Activated CD4-positive, alpha-beta memory T cell treated with anti-CD3 and anti-CD28 coated beads for 36 hours (primary cell): ENCODE data around the gene NEDD1. TPM values are rescaled to one million over a fixed set of nuclear protein-coding genes. Genes with fewer than 3 reads are reported as not detected.
A peak's percentile ranks its signal among the peaks of the same experiment; 100 is the strongest.

Source experiments
- CTCF ChIA-PET: fragments of 350-600 bp; sonication (Branson Sonifier 250); formaldehyde crosslinking; loops from one replicate; lab custom pipeline; 2021; ENCODE audit warnings: antibody characterized with exemption, inconsistent platforms; lab: Charles Lee
- POLR2A ChIA-PET: fragments of 350-600 bp; sonication (Branson Sonifier 250); formaldehyde crosslinking; loops from one replicate; lab custom pipeline; 2021; ENCODE audit warnings: antibody characterized with exemption; lab: Charles Lee
- DNase-seq: peaks from one replicate; pipeline ENCODE4 v3.0.0-alpha.2; 2020
- H3K27ac Mint-ChIP-seq: one replicate; pipeline ENCODE4 v1.8.0; 2021; ENCODE audit warnings: mixed read lengths
- H3K27me3 Mint-ChIP-seq: one replicate; pipeline ENCODE4 v1.8.0; 2021; ENCODE audit warnings: mixed read lengths
- H3K36me3 Mint-ChIP-seq: one replicate; pipeline ENCODE4 v1.8.0; 2021; ENCODE audit warnings: mixed read lengths
- H3K4me1 Mint-ChIP-seq: one replicate; pipeline ENCODE4 v1.8.0; 2021; ENCODE audit warnings: low read depth, mixed read lengths
- H3K4me3 Mint-ChIP-seq: one replicate; pipeline ENCODE4 v1.8.0; 2021; ENCODE audit warnings: mild to moderate bottlenecking, mixed read lengths
- H3K9me3 Mint-ChIP-seq: one replicate; pipeline ENCODE4 v1.8.0; 2021; ENCODE audit warnings: mixed read lengths
- intact Hi-C: fragments of 100-400 bp; cut with micrococcal nuclease; formaldehyde crosslinking; loops from one replicate; pipeline ENCODE4 v1.15.1; 2023
- total RNA-seq, 2 experiments: library from RNA; stranded (reverse); gene quantifications; one replicate each; pipeline ENCODE4 v1.2.3, GENCODE V29; 2021

The NEDD1 gene, protein sequence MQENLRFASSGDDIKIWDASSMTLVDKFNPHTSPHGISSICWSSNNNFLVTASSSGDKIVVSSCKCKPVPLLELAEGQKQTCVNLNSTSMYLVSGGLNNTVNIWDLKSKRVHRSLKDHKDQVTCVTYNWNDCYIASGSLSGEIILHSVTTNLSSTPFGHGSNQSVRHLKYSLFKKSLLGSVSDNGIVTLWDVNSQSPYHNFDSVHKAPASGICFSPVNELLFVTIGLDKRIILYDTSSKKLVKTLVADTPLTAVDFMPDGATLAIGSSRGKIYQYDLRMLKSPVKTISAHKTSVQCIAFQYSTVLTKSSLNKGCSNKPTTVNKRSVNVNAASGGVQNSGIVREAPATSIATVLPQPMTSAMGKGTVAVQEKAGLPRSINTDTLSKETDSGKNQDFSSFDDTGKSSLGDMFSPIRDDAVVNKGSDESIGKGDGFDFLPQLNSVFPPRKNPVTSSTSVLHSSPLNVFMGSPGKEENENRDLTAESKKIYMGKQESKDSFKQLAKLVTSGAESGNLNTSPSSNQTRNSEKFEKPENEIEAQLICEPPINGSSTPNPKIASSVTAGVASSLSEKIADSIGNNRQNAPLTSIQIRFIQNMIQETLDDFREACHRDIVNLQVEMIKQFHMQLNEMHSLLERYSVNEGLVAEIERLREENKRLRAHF
- total RNA-seq: 10 to 100 TPM; 55.4 to 57.9 TPM

- no peaks in the 10 kb centered on the region for H3K27me3 Mint-ChIP-seq
- intact Hi-C loops: loop anchor here (2.0 to 10.0 kb wide), 12 partner anchors 14 to 1838 kb away; partner anchors contain the start of genes AMDHD1, CCDC38, LTA4H and SNRPF
- peak within 1 kb of the TSS; percentile 93 for H3K4me3 Mint-ChIP-seq
- H3K9me3 Mint-ChIP-seq: no peaks in the 10 kb centered on the region
- ChIA-PET CTCF (no interaction called here), POLR2A (interaction anchor here (0.6 to 0.7 kb wide), 2 partner anchors 16 to 48 kb away, joined by 3 read pairs; no protein-coding TSS in a partner anchor)
- H3K36me3 Mint-ChIP-seq: peaks cover 21% of the 10 kb centered on the region
- peak within 1 kb of the TSS; percentile 96 for H3K27ac Mint-ChIP-seq
- peak; percentile 87 for DNase-seq
- peaks cover 39% of the 10 kb centered on the region for H3K4me1 Mint-ChIP-seq
These were observed at the start of gene NEDD1 for GRCh38 chr12:96906849-96907670. Gene NEDD1 (plus strand): TSS chr12:96907257. CDS start chr12:96909760, 2,503 bp downstream.

DNA sequence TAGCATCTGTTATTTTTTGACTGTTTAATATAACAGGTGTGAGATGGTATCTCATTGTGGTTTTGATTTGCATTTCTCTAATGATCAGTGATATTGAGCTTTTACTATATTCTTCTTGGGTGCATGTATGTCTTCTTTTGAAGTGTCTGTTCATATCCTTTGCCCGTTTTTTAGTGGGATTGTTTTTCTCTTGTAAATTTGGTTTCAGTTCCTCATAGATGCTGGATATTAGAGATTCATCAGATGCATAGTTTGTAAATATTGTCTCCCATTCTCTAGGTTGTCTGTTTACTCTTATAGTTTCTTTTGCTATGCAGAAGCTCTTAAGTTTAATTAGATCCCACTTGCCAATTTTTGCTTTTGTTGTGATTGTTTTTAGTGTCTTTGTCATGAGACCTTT lies 48.9 kb upstream of the NEDD1 start:
- Mint-ChIP-seq H3K4me1 (no peaks in the 10 kb centered on the region), H3K9me3 (peaks cover 6% of the 10 kb centered on the region), H3K36me3 (no peaks in the 10 kb centered on the region), H3K27ac (no peak overlapping the region), H3K4me3 (no peak overlapping the region), H3K27me3 (peaks cover 14% of the 10 kb centered on the region)
- ChIA-PET CTCF (no interaction called here), POLR2A (no interaction called here)
- intact Hi-C loops: no loop called here
- no peak for DNase-seq

DNA sequence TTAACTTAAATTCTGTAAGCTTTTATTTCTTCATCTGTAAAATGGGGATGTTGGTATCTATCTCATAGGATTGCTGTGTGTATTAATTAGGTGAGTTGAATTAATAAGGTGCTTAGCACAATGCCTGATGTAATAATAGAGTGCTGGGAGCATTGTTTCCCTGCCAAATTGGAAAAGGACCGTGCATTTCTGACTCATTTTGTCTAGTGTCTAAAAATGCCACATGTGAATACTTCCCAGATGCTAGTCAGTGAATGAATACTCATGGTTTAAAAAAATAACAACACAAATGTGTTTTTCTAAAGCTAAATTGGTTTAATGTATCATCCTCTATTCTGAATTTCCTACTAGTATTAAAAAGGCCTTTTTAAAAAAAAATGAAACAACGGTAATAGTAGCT lies 45.4 kb upstream of the NEDD1 start:
- Mint-ChIP-seq H3K9me3 (peaks cover 5% of the 10 kb centered on the region), H3K27me3 (peaks cover 27% of the 10 kb centered on the region), H3K4me3 (no peak overlapping the region), H3K36me3 (no peaks in the 10 kb centered on the region), H3K4me1 (no peaks in the 10 kb centered on the region), H3K27ac (no peak overlapping the region)
- ChIA-PET POLR2A (no interaction called here), CTCF (no interaction called here)
- no peak for DNase-seq
- intact Hi-C loops: no loop called here

DNA sequence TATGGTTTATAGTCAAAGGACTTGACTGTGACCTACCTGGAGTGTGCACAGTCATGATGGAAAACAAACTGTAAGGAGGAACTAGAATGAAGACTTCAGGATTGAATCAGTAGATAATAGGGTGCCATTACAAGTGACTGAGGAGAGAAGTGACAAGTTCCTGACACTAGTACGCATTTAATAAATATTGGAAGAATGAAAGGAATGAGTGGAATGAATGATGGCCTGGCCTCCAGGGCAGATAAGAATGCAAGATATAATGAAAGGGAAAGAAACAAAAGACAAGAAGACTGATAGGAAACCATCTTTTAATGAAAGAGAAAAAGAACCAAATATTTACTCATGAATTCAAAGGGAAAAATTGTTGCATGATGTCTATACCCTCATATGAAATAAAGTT lies 44.7 kb upstream of the NEDD1 start:
- CTCF ChIA-PET: no interaction called here
- Mint-ChIP-seq H3K4me1 (no peaks in the 10 kb centered on the region), H3K27ac (no peak overlapping the region), H3K36me3 (no peaks in the 10 kb centered on the region), H3K9me3 (peaks cover under 1% of the 10 kb centered on the region), H3K4me3 (no peak overlapping the region), H3K27me3 (peaks cover 27% of the 10 kb centered on the region)
- intact Hi-C loops: no loop called here
- no peak for DNase-seq
- POLR2A ChIA-PET: no interaction called here

- Mint-ChIP-seq H3K4me1 (no peaks in the 10 kb centered on the region), H3K9me3 (no peaks in the 10 kb centered on the region), H3K36me3 (no peaks in the 10 kb centered on the region), H3K4me3 (no peak overlapping the region), H3K27me3 (peaks cover 24% of the 10 kb centered on the region), H3K27ac (no peak overlapping the region)
- intact Hi-C loops: no loop called here
- DNase-seq: no peak
- ChIA-PET CTCF (no interaction called here), POLR2A (no interaction called here)
These were observed 42.7 kb upstream of the NEDD1 start for GRCh38 chr12:96864335-96864734.

DNA sequence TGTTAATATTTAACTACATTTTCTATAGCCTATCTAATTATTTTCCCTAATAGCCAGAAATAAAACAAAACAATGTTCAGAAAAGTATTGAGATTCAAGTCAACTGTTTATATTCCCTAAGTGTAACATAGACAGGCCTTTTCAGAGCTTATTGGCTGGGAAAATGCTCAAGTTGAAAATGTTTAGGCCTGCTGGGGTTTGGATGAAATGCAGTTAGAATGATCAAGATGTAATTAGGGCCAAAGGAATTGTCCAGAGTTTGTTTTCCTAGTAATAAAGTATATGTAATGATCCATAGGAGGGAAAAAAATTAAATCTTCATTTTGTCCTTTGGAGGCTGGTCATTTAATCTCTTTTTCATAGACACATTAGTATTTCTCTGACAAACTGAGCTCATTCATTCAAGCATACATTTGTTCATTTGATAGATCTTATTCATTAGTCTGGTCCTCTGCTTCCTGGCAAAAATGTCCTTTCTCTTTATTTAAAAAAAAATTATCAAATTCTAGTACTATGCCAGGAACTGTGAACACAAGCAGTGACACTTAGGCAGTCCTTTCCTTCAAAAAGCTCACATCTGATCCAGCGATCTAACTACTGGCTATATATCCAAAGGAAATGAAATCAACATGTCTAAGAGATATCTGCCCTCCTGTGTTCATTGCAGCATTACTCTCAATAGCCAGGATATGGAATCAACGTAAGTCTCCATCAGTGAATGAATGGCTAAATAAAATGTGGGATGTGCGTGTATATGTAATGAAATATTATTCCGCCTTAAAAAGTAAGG lies 40.1 kb upstream of the NEDD1 start:
- no peak overlapping the region for H3K27ac Mint-ChIP-seq
- peaks cover 17% of the 10 kb centered on the region for H3K27me3 Mint-ChIP-seq
- no peak for DNase-seq
- H3K9me3 Mint-ChIP-seq: no peaks in the 10 kb centered on the region
- no peaks in the 10 kb centered on the region for H3K36me3 Mint-ChIP-seq
- CTCF ChIA-PET: no interaction called here
- POLR2A ChIA-PET: no interaction called here
- intact Hi-C loops: no loop called here
- H3K4me1 Mint-ChIP-seq: no peaks in the 10 kb centered on the region
- no peak overlapping the region for H3K4me3 Mint-ChIP-seq

DNA sequence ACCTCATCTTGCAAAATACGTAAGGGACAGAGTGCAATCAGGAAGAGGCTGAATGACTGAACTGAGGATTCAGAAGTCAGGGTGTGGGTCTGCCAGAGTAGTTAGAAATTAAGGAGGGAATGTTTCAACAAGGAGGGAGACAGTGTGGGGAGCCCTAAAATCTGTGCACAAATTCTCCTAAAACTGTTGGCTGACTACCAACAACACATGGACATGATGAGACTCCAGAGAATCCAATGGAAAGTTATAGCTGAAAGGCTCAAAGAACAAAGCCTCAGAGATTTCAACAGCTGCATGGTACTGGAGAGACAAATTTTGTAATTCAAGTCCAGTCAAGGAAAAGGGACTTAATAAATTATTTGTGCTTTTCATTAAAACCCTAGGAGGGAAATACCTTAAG lies 36.1 kb upstream of the NEDD1 start:
- intact Hi-C loops: no loop called here
- DNase-seq: no peak
- no peaks in the 10 kb centered on the region for H3K9me3 Mint-ChIP-seq
- no peaks in the 10 kb centered on the region for H3K36me3 Mint-ChIP-seq
- ChIA-PET CTCF (no interaction called here), POLR2A (no interaction called here)
- H3K4me1 Mint-ChIP-seq: no peaks in the 10 kb centered on the region
- H3K4me3 Mint-ChIP-seq: no peak overlapping the region
- no peak overlapping the region for H3K27ac Mint-ChIP-seq
- peaks cover 10% of the 10 kb centered on the region for H3K27me3 Mint-ChIP-seq

DNA sequence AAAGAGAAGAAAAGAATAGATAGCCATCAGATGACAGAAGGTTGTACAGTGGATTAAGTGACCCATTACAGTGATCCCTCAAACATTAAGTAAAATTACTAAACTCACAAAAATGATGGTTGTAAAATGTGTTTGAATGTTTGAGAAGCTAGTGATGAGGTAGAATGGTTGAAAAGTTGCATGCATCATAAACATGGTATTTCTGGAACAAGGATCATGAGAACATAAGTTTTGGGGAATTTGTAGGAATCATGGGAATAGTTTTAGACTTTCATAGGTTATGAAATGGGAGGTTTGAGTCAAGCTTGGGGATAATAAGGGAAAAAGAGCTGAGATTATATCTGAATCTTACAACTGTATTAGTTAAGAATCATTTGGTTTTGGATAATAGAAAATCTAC lies 34.1 kb upstream of the NEDD1 start:
- Mint-ChIP-seq H3K27ac (no peak overlapping the region), H3K27me3 (peaks cover 10% of the 10 kb centered on the region), H3K4me1 (no peaks in the 10 kb centered on the region), H3K36me3 (no peaks in the 10 kb centered on the region), H3K4me3 (no peak overlapping the region), H3K9me3 (no peaks in the 10 kb centered on the region)
- no peak for DNase-seq
- intact Hi-C loops: no loop called here
- POLR2A ChIA-PET: no interaction called here
- CTCF ChIA-PET: no interaction called here

- no peaks in the 10 kb centered on the region for H3K4me1 Mint-ChIP-seq
- H3K36me3 Mint-ChIP-seq: no peaks in the 10 kb centered on the region
- H3K4me3 Mint-ChIP-seq: no peak overlapping the region
- DNase-seq: no peak
- intact Hi-C loops: no loop called here
- no peaks in the 10 kb centered on the region for H3K9me3 Mint-ChIP-seq
- peaks cover 7% of the 10 kb centered on the region for H3K27me3 Mint-ChIP-seq
- CTCF ChIA-PET: no interaction called here
- no peak overlapping the region for H3K27ac Mint-ChIP-seq
- POLR2A ChIA-PET: no interaction called here
These were observed 32.8 kb upstream of the NEDD1 start for GRCh38 chr12:96874211-96874610.

DNA sequence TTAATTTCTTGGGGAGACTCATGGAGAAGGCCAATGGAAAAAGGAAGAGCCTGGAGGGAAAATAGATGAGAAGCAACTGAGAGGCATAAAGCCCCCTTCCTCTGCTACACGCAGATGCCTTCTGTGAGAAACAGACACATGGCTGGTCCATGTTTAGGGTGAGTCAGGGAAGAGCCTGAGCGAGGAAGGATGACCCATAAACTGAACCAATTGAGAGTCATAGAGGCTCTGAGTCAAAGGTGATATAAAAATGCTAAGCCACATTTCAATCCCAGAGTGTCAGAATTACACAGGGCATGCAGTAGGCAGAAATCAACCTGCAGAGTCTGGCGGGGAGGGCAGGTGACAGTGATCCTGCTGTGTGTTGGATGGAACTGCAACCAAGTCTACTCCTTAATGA lies 30.1 kb upstream of the NEDD1 start:
- Mint-ChIP-seq H3K27ac (no peak overlapping the region), H3K27me3 (peaks cover 7% of the 10 kb centered on the region), H3K4me3 (no peak overlapping the region), H3K9me3 (no peaks in the 10 kb centered on the region), H3K36me3 (no peaks in the 10 kb centered on the region), H3K4me1 (no peaks in the 10 kb centered on the region)
- ChIA-PET POLR2A (no interaction called here), CTCF (no interaction called here)
- intact Hi-C loops: no loop called here
- DNase-seq: no peak

DNA sequence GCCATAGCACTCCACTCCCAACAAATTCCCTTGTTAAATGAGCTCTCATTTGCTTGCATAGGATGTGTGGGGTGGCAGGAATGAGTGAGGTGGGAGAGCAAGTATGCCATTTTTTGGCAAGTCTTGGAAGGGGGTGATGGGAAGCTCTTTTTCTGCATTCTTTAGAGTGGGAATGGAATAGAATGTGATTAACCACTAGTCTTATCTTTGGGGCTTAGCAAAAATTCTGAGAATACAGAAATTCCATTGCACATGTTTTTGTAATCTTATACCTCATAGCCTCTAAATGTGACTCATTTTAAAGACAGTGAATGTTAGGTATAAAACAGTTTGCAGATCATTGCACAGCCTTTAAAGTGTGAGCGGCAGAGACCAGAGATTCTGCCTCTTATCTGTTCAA lies 28.4 kb upstream of the NEDD1 start:
- POLR2A ChIA-PET: no interaction called here
- peaks cover 5% of the 10 kb centered on the region for H3K27me3 Mint-ChIP-seq
- no peaks in the 10 kb centered on the region for H3K4me1 Mint-ChIP-seq
- no peak for DNase-seq
- H3K4me3 Mint-ChIP-seq: no peak overlapping the region
- H3K36me3 Mint-ChIP-seq: no peaks in the 10 kb centered on the region
- intact Hi-C loops: no loop called here
- CTCF ChIA-PET: no interaction called here
- no peaks in the 10 kb centered on the region for H3K9me3 Mint-ChIP-seq
- H3K27ac Mint-ChIP-seq: no peak overlapping the region

GRCh38 chr12:96879301-96879700 lies 27.8 kb upstream of the NEDD1 start:
- Mint-ChIP-seq H3K27ac (no peak overlapping the region), H3K4me1 (no peaks in the 10 kb centered on the region), H3K36me3 (no peaks in the 10 kb centered on the region), H3K4me3 (no peak overlapping the region), H3K27me3 (peaks cover 5% of the 10 kb centered on the region), H3K9me3 (no peaks in the 10 kb centered on the region)
- POLR2A ChIA-PET: no interaction called here
- intact Hi-C loops: no loop called here
- DNase-seq: no peak
- CTCF ChIA-PET: no interaction called here
